Measurements from ENCODE around the gene GARIN5A.

DNA sequence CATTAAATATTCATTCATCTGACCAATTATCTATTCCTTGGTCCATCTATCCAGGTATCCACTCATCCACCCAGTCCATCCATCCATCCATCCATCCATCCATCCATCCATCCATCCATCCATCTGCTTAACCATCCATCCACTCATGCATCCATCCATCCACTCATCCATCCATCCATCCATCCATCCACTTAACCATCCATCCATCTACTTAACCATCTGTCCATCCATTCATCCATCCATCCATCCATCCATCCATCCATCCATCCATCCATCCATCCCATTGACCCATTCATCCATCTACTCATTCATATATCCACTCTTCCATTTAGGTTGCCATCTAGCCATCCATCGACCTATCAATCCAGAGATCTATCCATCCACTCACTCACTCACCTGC is 32.6 kb downstream of the GARIN5A start:
- no peak for TF ChIP-seq CTCF (IDR thresholded peaks at IDR 0.05)
- TF ChIP-seq TEAD4 (IDR thresholded peaks at IDR 0.05; ENCODE audit: borderline replicate concordance, insufficient read depth) = no peak
- TF ChIP-seq EZH2phosphoT487 (IDR thresholded peaks at IDR 0.05; ENCODE audit: borderline replicate concordance, low read depth) = no peak
- TF ChIP-seq REST (IDR thresholded peaks at IDR 0.05; ENCODE audit: low read depth, low read length) = no peak
- TF ChIP-seq, protein P1, sequence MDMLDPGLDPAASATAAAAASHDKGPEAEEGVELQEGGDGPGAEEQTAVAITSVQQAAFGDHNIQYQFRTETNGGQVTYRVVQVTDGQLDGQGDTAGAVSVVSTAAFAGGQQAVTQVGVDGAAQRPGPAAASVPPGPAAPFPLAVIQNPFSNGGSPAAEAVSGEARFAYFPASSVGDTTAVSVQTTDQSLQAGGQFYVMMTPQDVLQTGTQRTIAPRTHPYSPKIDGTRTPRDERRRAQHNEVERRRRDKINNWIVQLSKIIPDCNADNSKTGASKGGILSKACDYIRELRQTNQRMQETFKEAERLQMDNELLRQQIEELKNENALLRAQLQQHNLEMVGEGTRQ (IDR thresholded peaks at IDR 0.05; ENCODE audit: borderline replicate concordance, low read depth, low read length) = no peak
- TF ChIP-seq CHD2 (IDR thresholded peaks at IDR 0.05; ENCODE audit: low read length, partially characterized antibody) = no peak
- no peak for TF ChIP-seq YY1 (IDR thresholded peaks at IDR 0.05; ENCODE audit: low read depth)

Measured in SK-N-SH (cell line).